ENCODE data around the gene CTNNA3.

The CTNNA3 gene

GRCh38 chr10:67667035-67667425, 29.0 kb downstream of the CTNNA3 start (continued):
- TF ChIP-seq ZBTB11 (tag by site-specific recombination; conservative IDR thresholded peaks at IDR 0.05; ENCODE audit: low read depth) (no peak), ZNF112 (tag by site-specific recombination; IDR thresholded peaks at IDR 0.05) (no peak), ZNF621 (tag by site-specific recombination; IDR thresholded peaks at IDR 0.05) (no peak)
- TF ChIP-seq, protein P1, sequence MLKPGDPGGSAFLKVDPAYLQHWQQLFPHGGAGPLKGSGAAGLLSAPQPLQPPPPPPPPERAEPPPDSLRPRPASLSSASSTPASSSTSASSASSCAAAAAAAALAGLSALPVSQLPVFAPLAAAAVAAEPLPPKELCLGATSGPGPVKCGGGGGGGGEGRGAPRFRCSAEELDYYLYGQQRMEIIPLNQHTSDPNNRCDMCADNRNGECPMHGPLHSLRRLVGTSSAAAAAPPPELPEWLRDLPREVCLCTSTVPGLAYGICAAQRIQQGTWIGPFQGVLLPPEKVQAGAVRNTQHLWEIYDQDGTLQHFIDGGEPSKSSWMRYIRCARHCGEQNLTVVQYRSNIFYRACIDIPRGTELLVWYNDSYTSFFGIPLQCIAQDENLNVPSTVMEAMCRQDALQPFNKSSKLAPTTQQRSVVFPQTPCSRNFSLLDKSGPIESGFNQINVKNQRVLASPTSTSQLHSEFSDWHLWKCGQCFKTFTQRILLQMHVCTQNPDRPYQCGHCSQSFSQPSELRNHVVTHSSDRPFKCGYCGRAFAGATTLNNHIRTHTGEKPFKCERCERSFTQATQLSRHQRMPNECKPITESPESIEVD (tag by site-specific recombination; IDR thresholded peaks at IDR 0.05) = no peak

DNA sequence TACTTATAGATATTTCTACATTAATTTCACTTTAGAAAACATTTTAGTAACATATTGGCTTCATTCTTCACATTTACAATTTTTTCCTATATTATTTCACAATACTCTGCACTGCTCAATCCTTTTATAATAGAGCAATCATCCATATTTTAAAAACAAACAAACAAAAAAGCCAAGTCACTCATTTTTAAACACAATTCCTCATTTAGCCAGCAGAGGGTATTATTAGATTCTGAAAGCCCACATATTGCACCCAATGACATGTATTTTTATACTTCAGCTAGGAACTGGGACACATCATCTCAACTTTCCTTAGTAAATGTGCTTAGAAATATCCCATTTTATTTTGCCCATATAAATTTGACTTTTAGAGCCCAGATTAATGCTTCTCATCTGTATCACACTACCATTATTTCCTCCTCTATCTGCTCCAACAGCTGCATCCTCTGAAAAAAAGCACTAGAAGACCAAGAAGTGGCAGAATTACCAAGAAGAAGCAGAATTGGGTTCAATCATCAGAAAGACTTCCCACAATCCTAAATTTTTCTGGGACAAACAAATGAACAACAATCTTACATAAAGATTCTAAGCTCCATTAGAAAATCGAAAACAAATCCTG, 29.5 kb downstream of the CTNNA3 start:
- POLR2A ChIA-PET = no interaction called here
- no peaks in the 10 kb centered on the region for H3K36me3 ChIP-seq (ENCODE audit: control insufficient read depth in 2 of 2, insufficient read depth in 1 of 2, low read length in 2 of 2)
- H3K27ac ChIP-seq (ENCODE audit: extremely low read depth, low read depth, low read length) = no peak overlapping the region
- no peaks in the 10 kb centered on the region for H3K4me1 ChIP-seq (ENCODE audit: control insufficient read depth, insufficient read depth, low read length)
- TF ChIP-seq ZNF560 (tag by site-specific recombination; IDR thresholded peaks at IDR 0.05; ENCODE audit: borderline replicate concordance) = no peak
- TF ChIP-seq ZNF654 (tag by site-specific recombination; IDR thresholded peaks at IDR 0.05; ENCODE audit: low read depth) = peak; percentile 62
- no peak for TF ChIP-seq SP7 (tag by site-specific recombination; IDR thresholded peaks at IDR 0.05)
- CTCF ChIA-PET = interaction anchor here (0.6 to 6.1 kb wide), 12 partner anchors 9 to 682 kb away, joined by 3 to 75 read pairs (median 4); no protein-coding TSS in a partner anchor
- no peaks in the 10 kb centered on the region for H3K9me3 ChIP-seq (ENCODE audit: control insufficient read depth, insufficient read depth, low read depth, low read length)
- no peak overlapping the region for H3K4me3 ChIP-seq (ENCODE audit: low read depth, low read length)

DNA sequence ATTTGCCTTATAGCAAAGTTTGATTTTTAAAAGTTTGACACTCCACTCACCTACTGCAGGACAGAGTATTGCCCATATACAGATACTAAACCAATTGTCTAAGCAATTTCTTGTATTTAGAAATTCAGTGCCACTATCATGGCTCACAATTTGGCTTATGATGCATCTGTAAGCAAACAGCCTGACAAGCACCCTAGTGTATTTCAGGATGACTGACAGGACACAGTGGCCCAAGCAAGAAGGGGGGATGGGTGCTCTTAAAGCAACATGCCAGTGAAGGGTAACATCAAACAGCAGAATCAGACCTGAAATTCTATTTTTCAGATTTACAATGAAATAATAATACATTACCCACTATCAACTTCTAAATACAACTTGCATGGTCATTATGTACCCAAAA, 30.5 kb downstream of the CTNNA3 start:
- Histone ChIP-seq H3K36me3 (ENCODE audit: control insufficient read depth in 2 of 2, insufficient read depth in 1 of 2, low read length in 2 of 2) (no peaks in the 10 kb centered on the region), H3K27ac (ENCODE audit: extremely low read depth, low read depth, low read length) (no peak overlapping the region), H3K4me1 (ENCODE audit: control insufficient read depth, insufficient read depth, low read length) (no peaks in the 10 kb centered on the region), H3K4me3 (ENCODE audit: low read depth, low read length) (no peak overlapping the region), H3K9me3 (ENCODE audit: control insufficient read depth, insufficient read depth, low read depth, low read length) (no peaks in the 10 kb centered on the region)
- TF ChIP-seq, protein P2, sequence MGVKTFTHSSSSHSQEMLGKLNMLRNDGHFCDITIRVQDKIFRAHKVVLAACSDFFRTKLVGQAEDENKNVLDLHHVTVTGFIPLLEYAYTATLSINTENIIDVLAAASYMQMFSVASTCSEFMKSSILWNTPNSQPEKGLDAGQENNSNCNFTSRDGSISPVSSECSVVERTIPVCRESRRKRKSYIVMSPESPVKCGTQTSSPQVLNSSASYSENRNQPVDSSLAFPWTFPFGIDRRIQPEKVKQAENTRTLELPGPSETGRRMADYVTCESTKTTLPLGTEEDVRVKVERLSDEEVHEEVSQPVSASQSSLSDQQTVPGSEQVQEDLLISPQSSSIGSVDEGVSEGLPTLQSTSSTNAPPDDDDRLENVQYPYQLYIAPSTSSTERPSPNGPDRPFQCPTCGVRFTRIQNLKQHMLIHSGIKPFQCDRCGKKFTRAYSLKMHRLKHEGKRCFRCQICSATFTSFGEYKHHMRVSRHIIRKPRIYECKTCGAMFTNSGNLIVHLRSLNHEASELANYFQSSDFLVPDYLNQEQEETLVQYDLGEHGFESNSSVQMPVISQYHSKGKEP (tag by site-specific recombination; IDR thresholded peaks at IDR 0.05) = no peak
- TF ChIP-seq ZNF335 (tag by site-specific recombination; conservative IDR thresholded peaks at IDR 0.05) = peak; percentile 29; the same call in 1 of the 2 replicates
- POLR2A ChIA-PET = no interaction called here
- CTCF ChIA-PET = interaction anchor here (0.7 to 6.1 kb wide), 6 partner anchors 32 to 683 kb away, joined by 3 to 75 read pairs (median 4); no protein-coding TSS in a partner anchor

DNA sequence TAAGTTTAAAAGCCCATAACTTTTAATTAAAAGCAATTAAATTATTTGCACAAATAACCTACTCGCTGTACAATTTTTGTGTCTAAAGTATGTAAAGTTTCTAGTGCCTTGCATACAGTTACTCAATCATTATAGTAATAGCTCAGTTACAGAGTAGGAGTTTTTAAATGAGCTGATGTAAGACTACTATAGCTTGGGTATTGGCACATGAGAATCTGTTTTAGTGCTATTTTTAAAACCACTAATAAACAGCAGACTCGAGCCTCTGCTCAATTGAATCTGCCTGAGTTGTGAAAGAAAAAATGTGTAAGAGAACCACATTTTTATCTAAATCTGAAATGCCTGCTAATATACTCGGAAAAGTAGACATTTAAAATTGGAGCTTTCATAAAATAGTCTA, 31.1 kb downstream of the CTNNA3 start:
- Histone ChIP-seq H3K4me1 (ENCODE audit: control insufficient read depth, insufficient read depth, low read length) (no peaks in the 10 kb centered on the region), H3K4me3 (ENCODE audit: low read depth, low read length) (no peak overlapping the region), H3K9me3 (ENCODE audit: control insufficient read depth, insufficient read depth, low read depth, low read length) (no peaks in the 10 kb centered on the region), H3K27ac (ENCODE audit: extremely low read depth, low read depth, low read length) (no peak overlapping the region), H3K36me3 (ENCODE audit: control insufficient read depth in 2 of 2, insufficient read depth in 1 of 2, low read length in 2 of 2) (no peaks in the 10 kb centered on the region)
- no peak for TF ChIP-seq ZNF692 (tag by site-specific recombination; IDR thresholded peaks at IDR 0.05)
- TF ChIP-seq, protein P1 (tag by site-specific recombination; IDR thresholded peaks at IDR 0.05) = no peak
- no peak for TF ChIP-seq ZBTB11 (tag by site-specific recombination; conservative IDR thresholded peaks at IDR 0.05; ENCODE audit: low read depth)
- TF ChIP-seq ZIC2 (tag by site-specific recombination; IDR thresholded peaks at IDR 0.05) = no peak
- TF ChIP-seq ZBTB1 (tag by site-specific recombination; IDR thresholded peaks at IDR 0.05) = no peak
- POLR2A ChIA-PET = no interaction called here
- CTCF ChIA-PET = interaction anchor here (0.7 to 6.1 kb wide), 5 partner anchors 33 to 1973 kb away, joined by 3 to 75 read pairs (median 4); no protein-coding TSS in a partner anchor
